Measurements from ENCODE around the gene KCNJ15. TPM values are rescaled to one million over a fixed set of nuclear protein-coding genes. Genes with fewer than 3 reads are reported as not detected.

The KCNJ15 gene
- total RNA-seq, 1 donor from 2014 or later = 2.1 TPM

GRCh38 chr21:38351961-38352521 lies 95.2 kb downstream of the KCNJ15 start:
- DNase-seq (ENCODE audit: low read depth) (peak; percentile 90), FAIRE-seq (no peak)
- no peaks in the 10 kb centered on the region for H3K27me3 ChIP-seq (ENCODE audit: control insufficient read depth, insufficient read depth, low read length)

DNA sequence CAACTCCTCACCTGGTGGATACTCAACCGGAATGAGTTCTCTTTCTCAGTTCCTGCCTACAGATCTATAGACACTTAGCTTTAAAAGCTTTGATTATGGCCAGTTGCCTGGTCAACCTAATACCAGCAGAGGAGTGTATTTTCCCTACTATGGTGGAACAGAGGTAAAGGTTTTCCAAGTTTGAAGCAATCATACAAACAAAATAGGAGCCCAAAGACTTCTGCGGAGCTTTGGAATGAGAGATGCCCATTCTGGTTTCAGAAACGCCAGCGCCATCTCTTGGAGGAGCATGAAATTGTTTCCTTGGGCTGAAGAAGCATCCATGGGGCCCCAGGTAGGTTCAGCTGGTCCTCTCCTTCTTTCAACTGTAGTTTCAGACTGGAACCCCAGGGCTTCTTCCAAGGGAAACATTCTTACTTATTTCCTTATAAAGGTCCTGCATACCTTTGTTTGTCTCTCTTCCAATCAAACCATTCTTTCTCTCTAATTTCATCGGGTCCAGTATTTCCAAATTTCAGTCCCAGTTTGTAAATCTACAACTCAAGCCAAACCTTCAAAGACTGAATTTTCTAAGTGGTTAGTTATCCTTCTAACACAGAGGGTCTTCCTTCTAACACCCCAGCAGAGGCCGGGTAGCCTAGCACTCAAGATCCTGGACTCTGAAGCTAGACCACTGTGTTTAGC lies 95.9 kb downstream of the KCNJ15 start:
- FAIRE-seq = no peak
- DNase-seq (ENCODE audit: low read depth) = peak; percentile 73
- TF ChIP-seq, protein P1, sequence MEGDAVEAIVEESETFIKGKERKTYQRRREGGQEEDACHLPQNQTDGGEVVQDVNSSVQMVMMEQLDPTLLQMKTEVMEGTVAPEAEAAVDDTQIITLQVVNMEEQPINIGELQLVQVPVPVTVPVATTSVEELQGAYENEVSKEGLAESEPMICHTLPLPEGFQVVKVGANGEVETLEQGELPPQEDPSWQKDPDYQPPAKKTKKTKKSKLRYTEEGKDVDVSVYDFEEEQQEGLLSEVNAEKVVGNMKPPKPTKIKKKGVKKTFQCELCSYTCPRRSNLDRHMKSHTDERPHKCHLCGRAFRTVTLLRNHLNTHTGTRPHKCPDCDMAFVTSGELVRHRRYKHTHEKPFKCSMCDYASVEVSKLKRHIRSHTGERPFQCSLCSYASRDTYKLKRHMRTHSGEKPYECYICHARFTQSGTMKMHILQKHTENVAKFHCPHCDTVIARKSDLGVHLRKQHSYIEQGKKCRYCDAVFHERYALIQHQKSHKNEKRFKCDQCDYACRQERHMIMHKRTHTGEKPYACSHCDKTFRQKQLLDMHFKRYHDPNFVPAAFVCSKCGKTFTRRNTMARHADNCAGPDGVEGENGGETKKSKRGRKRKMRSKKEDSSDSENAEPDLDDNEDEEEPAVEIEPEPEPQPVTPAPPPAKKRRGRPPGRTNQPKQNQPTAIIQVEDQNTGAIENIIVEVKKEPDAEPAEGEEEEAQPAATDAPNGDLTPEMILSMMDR (IDR thresholded peaks at IDR 0.05; ENCODE audit: insufficient read depth, low read length, severe bottlenecking) = peak; percentile 82
- no peaks in the 10 kb centered on the region for H3K36me3 ChIP-seq (ENCODE audit: control insufficient read depth, insufficient read depth, low read length)
- no peaks in the 10 kb centered on the region for H3K27me3 ChIP-seq (ENCODE audit: control insufficient read depth, insufficient read depth, low read length)
- H3K4me3 ChIP-seq (ENCODE audit: low read depth, low read length) = no peak overlapping the region

More at GRCh38 chr21:38351961-38352521, 95.2 kb downstream of the KCNJ15 start:
- TF ChIP-seq, protein P1 (IDR thresholded peaks at IDR 0.05; ENCODE audit: insufficient read depth, low read length, severe bottlenecking) = no peak
- no peak overlapping the region for H3K4me3 ChIP-seq (ENCODE audit: low read depth, low read length)
- no peaks in the 10 kb centered on the region for H3K36me3 ChIP-seq (ENCODE audit: control insufficient read depth, insufficient read depth, low read length)

- DNase-seq (ENCODE audit: low read depth) (no peak), FAIRE-seq (no peak)
- H3K36me3 ChIP-seq (ENCODE audit: control insufficient read depth, insufficient read depth, low read length) = no peaks in the 10 kb centered on the region
- TF ChIP-seq, protein P1 (IDR thresholded peaks at IDR 0.05; ENCODE audit: insufficient read depth, low read length, severe bottlenecking) = no peak
- no peaks in the 10 kb centered on the region for H3K27me3 ChIP-seq (ENCODE audit: control insufficient read depth, insufficient read depth, low read length)
- no peak overlapping the region for H3K4me3 ChIP-seq (ENCODE audit: low read depth, low read length)
These were observed 97.4 kb downstream of the KCNJ15 start for GRCh38 chr21:38354231-38354630.

DNA sequence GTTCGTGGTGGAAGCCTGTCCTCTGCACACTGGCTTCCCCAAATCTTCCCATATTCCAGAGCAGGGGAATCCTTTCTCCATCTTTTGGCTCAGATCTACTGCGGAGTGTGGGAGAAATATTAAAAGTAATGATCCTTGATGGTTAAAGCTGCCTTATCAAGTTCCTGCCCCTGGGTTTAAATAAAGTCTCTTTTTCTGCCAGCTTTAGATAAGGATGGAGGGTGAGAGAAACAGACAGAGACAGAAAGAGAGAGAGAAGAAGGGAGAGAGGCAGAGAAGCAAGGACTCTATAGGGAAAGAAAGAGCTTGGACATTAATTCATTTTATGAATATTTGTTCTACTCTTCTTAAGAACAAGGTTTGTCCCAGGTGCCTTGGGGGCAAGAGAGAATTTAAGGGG lies 98.0 kb downstream of the KCNJ15 start:
- Histone ChIP-seq H3K4me3 (ENCODE audit: low read depth, low read length) (no peak overlapping the region), H3K27me3 (ENCODE audit: control insufficient read depth, insufficient read depth, low read length) (no peaks in the 10 kb centered on the region), H3K36me3 (ENCODE audit: control insufficient read depth, insufficient read depth, low read length) (no peaks in the 10 kb centered on the region)
- DNase-seq (ENCODE audit: low read depth) (no peak), FAIRE-seq (no peak)
- TF ChIP-seq, protein P1 (IDR thresholded peaks at IDR 0.05; ENCODE audit: insufficient read depth, low read length, severe bottlenecking) = no peak

DNA sequence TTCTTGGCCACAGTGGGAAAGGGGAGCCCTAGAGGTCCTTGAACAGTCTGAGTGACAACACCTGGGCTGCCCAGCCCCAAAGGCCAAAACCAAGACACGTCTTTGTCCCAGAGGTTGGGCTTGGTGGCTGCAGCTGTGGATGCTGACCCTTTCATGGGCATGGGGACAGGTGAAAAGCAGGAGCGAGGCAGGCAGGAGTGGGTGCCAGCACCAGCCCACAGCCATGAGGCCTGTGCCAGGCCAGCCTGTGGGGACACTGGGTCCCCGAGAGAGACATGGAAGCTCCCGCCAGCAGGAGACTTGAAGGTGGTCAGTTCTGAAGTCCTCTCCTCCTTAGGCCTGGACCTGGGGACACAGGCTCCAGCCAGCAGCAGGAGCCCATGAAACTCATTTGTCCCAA lies 98.6 kb downstream of the KCNJ15 start:
- TF ChIP-seq, protein P1 (IDR thresholded peaks at IDR 0.05; ENCODE audit: insufficient read depth, low read length, severe bottlenecking) = no peak
- Histone ChIP-seq H3K27me3 (ENCODE audit: control insufficient read depth, insufficient read depth, low read length) (no peaks in the 10 kb centered on the region), H3K4me3 (ENCODE audit: low read depth, low read length) (no peak overlapping the region), H3K36me3 (ENCODE audit: control insufficient read depth, insufficient read depth, low read length) (no peaks in the 10 kb centered on the region)
- no peak for DNase-seq (ENCODE audit: low read depth)
- no peak for FAIRE-seq

All from bronchial epithelial cell (primary cell).